Effector memory CD8-positive, alpha-beta T cell (primary cell): ENCODE measurements around the gene RRP12.

Source experiments
- ATAC-seq: fragments of 150-1000 bp; cut with Tn5 transposase; replicated peaks from 2 replicates; pipeline ENCODE4 v1.10.0; 2021; ENCODE audit warnings: mild to moderate bottlenecking, moderate library complexity
- DNase-seq, 3 experiments: peaks; one replicate each; pipeline ENCODE4 v3.0.0; 2021
- H3K27ac Mint-ChIP-seq, 2 donors: one replicate each; pipeline ENCODE4 v1.8.0; 2022; ENCODE audit warnings: mild to moderate bottlenecking in 2 of 2, mixed read lengths in 2 of 2, moderate library complexity in 2 of 2
- H3K27me3 Mint-ChIP-seq, 2 donors: one replicate each; pipeline ENCODE4 v1.8.0; 2022; ENCODE audit warnings: mixed read lengths in 2 of 2
- H3K36me3 Mint-ChIP-seq: one replicate; pipeline ENCODE4 v1.8.0; 2022; ENCODE audit warnings: mild to moderate bottlenecking, moderate library complexity, mixed read lengths; ENCODE audit not compliant: insufficient read depth
- H3K4me1 Mint-ChIP-seq, 2 donors: one replicate each; pipeline ENCODE4 v1.8.0; 2022; ENCODE audit warnings: low read depth in 2 of 2, mixed read lengths in 2 of 2
- H3K4me3 Mint-ChIP-seq, 2 donors: one replicate each; pipeline ENCODE4 v1.8.0; 2022; ENCODE audit warnings: mild to moderate bottlenecking in 2 of 2, mixed read lengths in 2 of 2, moderate library complexity in 2 of 2
- H3K9me3 Mint-ChIP-seq, 2 donors: one replicate each; pipeline ENCODE4 v1.8.0; 2022; ENCODE audit warnings: mixed read lengths in 2 of 2

RRP12 gene

GRCh38 chr10:97320480-97321031 is 80.6 kb downstream of the RRP12 start:
- peak; percentile 11 for ATAC-seq

DNA sequence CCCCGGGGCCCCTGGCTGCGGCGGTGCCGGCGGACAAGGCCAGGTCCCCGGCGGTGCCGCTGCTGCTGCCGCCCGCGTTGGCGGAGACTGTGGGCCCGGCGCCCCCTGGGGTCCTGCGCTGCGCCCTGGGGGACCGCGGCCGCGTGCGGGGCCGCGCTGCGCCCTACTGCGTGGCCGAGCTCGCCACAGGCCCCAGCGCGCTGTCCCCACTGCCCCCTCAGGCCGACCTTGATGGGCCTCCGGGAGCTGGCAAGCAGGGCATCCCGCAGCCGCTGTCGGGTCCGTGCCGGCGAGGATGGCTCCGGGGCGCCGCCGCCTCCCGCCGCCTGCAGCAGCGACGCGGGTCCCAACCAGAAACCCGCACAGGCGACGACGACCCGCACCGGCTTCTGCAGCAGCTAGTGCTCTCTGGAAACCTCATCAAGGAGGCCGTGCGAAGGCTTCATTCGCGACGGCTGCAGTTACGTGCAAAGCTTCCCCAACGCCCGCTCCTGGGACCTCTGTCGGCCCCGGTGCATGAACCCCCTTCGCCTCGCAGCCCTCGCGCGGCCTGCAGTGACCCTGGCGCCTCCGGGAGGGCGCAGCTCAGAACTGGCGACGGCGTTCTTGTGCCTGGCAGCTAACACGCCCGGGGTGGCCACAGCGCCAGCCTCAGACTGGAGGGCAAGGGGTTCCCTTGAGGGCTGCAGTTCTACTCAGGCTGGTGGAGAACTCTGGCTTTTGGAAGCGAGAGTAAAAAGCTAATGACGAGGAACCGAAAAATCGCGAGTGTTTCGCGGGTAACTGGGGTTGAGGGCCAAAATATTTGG is 81.3 kb downstream of the RRP12 start:
- peaks cover 32% of the 10 kb centered on the region for H3K36me3 Mint-ChIP-seq

More at GRCh38 chr10:97320480-97321031, 80.6 kb downstream of the RRP12 start:
- peaks cover 31% of the 10 kb centered on the region for H3K36me3 Mint-ChIP-seq
- DNase-seq: peak in 1 of 3 experiments; percentile 19
- no peaks in the 10 kb centered on the region for H3K9me3 Mint-ChIP-seq
- no peaks in the 10 kb centered on the region for H3K27me3 Mint-ChIP-seq
- peak overlapping the region; percentile 87 to 92 for H3K4me3 Mint-ChIP-seq
- H3K4me1 Mint-ChIP-seq: peaks cover 25 to 26% of the 10 kb centered on the region in 2 donors
- peak overlapping the region; percentile 93 to 97 for H3K27ac Mint-ChIP-seq

DNA sequence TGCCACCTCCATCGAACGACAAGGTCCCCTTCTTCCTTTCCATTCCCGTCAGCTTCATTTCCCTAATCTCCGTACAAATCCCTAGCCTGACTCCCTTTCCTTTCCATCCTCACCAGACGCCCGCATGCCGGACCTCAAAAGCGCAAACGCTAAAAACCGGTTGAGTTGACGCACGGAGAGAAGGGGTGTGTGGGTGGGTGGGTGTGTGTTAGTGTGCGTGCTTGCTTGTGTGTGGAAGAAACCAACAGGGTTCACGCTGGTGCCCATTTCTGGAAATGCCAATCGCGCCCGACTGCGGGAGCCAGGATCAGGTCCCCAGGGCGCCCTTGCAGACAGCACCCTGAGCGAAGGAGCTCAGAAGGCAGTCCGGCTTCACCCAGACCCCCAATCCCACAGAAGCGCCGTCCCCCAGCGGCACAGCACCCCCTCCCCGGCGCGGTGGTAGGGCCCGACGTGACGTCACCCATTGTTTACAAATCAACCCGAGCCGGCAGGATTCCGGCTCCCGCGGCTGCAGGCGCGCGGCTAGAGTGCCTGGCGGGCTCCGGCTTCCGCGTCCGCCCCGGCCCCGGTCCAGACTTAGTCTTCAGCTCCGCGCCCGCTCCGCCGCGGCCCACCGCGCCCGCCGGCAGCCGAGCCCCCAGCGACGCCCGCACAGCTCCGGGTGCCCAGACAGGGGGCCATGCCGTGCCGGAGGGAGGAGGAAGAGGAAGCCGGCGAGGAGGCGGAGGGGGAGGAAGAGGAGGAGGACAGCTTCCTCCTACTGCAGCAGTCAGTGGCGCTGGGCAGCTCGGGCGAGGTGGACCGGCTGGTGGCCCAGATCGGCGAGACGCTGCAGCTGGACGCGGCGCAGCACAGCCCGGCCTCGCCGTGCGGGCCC is 82.1 kb downstream of the RRP12 start, which contains the start of gene FRAT1:
FRAT1 (plus strand) TSS at position 500 of the 880 bp plus-strand sequence; CDS start at position 683, 183 bp downstream.
- Mint-ChIP-seq H3K27ac (peak within 1 kb of the TSS; percentile 98 to 100), H3K4me3 (peak within 1 kb of the TSS; percentile 92 to 98), H3K36me3 (peaks cover 32% of the 10 kb centered on the region), H3K9me3 (no peaks in the 10 kb centered on the region), H3K4me1 (peaks cover 25 to 26% of the 10 kb centered on the region in 2 donors), H3K27me3 (no peaks in the 10 kb centered on the region)
- ATAC-seq (peak; percentile 73), DNase-seq (peak; percentile 89 to 95 (median 91))

More for the DNA sequence above, 81.3 kb downstream of the RRP12 start:
- H3K27ac Mint-ChIP-seq: peak overlapping the region; percentile 93 to 97
- DNase-seq (peak; percentile 65 to 69 (median 66)), ATAC-seq (peak; percentile 55)
- no peaks in the 10 kb centered on the region for H3K27me3 Mint-ChIP-seq
- no peaks in the 10 kb centered on the region for H3K9me3 Mint-ChIP-seq
- peaks cover 25 to 26% of the 10 kb centered on the region in 2 donors for H3K4me1 Mint-ChIP-seq
- H3K4me3 Mint-ChIP-seq: peak overlapping the region; percentile 92 to 98

- no peak for DNase-seq
- no peak overlapping the region for H3K27ac Mint-ChIP-seq
- H3K4me1 Mint-ChIP-seq: peaks cover 4 to 6% of the 10 kb centered on the region in 2 donors
Measured at GRCh38 chr10:97314671-97315070, 86.5 kb downstream of the RRP12 start.

GRCh38 chr10:97312897-97313296 is 88.2 kb downstream of the RRP12 start:
- ATAC-seq (no peak), DNase-seq (no peak)
- Mint-ChIP-seq H3K36me3 (peaks cover 7% of the 10 kb centered on the region), H3K4me1 (no peaks in the 10 kb centered on the region), H3K27me3 (no peaks in the 10 kb centered on the region), H3K9me3 (no peaks in the 10 kb centered on the region), H3K4me3 (no peak overlapping the region), H3K27ac (no peak overlapping the region)

More at GRCh38 chr10:97314671-97315070, 86.5 kb downstream of the RRP12 start:
- no peaks in the 10 kb centered on the region for H3K27me3 Mint-ChIP-seq
- H3K4me3 Mint-ChIP-seq: no peak overlapping the region
- no peak for ATAC-seq
- H3K9me3 Mint-ChIP-seq: no peaks in the 10 kb centered on the region
- H3K36me3 Mint-ChIP-seq: peaks cover 18% of the 10 kb centered on the region

DNA sequence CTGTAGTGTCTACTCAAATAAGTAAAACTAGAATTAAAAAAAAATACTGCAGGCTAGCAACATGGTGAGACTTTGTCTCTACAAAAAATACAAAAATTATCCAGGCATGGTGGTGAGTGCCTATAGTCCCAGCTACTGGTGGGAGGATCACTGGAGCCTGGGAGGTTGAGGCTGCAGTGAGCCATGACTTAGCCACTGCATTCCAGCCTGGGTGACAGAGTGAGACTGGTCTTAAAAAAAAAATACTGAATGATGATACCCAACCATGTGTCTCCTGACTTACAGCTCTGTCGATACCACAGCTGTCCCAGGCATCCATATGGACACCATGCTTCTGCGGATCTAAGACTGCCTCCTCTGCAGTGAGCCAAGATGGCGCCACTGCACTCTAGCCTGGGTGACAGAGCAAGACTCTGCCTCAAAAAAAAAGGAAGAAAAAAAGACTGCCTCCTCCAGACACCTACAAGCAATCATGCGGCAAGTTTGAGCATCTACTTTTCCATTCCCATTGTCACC is 90.0 kb downstream of the RRP12 start:
- Mint-ChIP-seq H3K36me3 (peaks cover 3% of the 10 kb centered on the region), H3K27ac (no peak overlapping the region), H3K27me3 (no peaks in the 10 kb centered on the region), H3K4me1 (no peaks in the 10 kb centered on the region), H3K9me3 (no peaks in the 10 kb centered on the region), H3K4me3 (no peak overlapping the region)
- DNase-seq: no peak
- no peak for ATAC-seq

DNA sequence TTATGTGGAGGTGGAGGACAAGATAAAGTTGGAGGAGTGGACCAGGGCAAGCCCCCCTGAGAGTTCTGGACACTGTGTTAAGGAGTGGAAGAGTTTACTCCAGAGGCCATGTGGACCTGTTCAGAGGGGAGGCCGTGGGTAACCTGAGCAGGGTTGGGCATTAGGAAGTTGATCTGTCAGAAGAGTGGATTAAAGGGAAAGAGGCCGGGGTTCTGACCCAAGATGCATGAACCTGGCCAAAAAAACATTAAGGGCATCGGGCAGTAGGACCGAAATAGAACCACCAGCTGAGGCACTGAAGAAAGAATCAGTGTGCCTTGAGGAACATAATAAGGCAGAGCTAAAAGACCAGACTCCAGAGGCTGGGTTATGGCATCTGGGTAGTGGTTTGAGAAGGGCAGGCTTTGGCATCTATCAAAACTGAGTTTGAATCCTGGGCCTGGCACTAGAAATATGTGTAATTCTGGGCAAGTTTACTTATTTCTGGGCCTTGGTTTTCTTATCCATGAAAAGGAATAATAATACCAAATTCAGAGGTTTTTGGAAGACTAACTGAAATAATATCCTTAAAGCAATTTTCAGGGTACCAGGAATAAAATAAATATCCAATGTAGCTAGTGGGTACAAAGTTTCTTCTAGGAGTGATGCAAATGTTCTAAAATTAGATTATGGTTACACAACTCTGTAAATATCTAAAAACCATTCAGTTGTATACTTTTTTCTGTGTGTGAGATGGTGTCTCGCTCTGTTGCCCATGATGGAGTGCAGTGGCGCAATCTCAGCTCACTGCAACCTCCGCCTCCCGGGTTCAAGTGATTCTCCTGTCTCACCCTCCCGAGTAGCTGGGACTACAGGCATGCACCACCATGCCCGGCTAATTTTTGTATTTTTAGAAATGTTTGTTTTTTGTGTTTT is 93.0 kb downstream of the RRP12 start:
- no peak for ATAC-seq
- H3K4me3 Mint-ChIP-seq: no peak overlapping the region
- no peaks in the 10 kb centered on the region for H3K4me1 Mint-ChIP-seq
- no peaks in the 10 kb centered on the region for H3K9me3 Mint-ChIP-seq
- H3K27me3 Mint-ChIP-seq: no peaks in the 10 kb centered on the region
- no peaks in the 10 kb centered on the region for H3K36me3 Mint-ChIP-seq
- DNase-seq: no peak
- peak overlapping the region in 1 of 2 donors; percentile 55 for H3K27ac Mint-ChIP-seq

DNA sequence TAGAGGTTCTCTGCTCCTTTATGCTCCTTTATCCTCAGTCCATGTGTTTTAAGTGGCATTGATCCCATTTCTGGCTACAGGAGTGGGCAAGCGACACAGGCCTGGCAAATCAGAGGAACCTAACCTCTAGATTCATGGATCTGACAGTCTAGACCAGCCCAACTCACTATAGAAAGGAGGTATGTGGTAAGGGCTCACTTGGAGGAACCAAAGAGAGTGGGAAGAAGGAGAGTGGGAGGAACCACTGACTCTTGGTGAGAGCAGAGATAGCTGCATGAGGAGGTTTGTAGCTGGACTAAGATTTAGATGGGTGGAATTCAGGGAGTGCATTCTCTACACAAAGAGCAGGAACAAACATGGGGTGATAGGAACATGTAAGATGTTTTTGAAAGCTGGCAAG is 93.7 kb downstream of the RRP12 start:
- Mint-ChIP-seq H3K4me3 (no peak overlapping the region), H3K27ac (no peak overlapping the region), H3K4me1 (no peaks in the 10 kb centered on the region), H3K27me3 (no peaks in the 10 kb centered on the region), H3K9me3 (no peaks in the 10 kb centered on the region), H3K36me3 (no peaks in the 10 kb centered on the region)
- no peak for DNase-seq
- no peak for ATAC-seq
